HG03457 (cell line): ENCODE data around the gene HARBI1.
"Not testable (repeated sequence)": the region's sequence is repeated elsewhere in the genome, so short reads cannot be mapped to it uniquely, and the experiment has no call there.

Source experiments
- ATAC-seq: cut with Tn5 transposase; IDR thresholded peaks from one replicate; pipeline ENCODE4 v1.9.1; 2021; ENCODE audit warnings: moderate number of reproducible peaks; ENCODE audit not compliant: unreplicated experiment

Gene HARBI1

GRCh38 chr11:46599340-46600193, 17.5 kb downstream of the HARBI1 start:
- ATAC-seq: no peak

GRCh38 chr11:46597609-46598219, 19.3 kb downstream of the HARBI1 start:
- ATAC-seq: no peak

- ATAC-seq: no peak
Measured at GRCh38 chr11:46597155-46597554, 19.9 kb downstream of the HARBI1 start.

GRCh38 chr11:46594785-46595184, 22.2 kb downstream of the HARBI1 start:
- ATAC-seq: no peak

GRCh38 chr11:46594374-46594700, 22.7 kb downstream of the HARBI1 start:
- no peak for ATAC-seq

- no peak for ATAC-seq
Measured at GRCh38 chr11:46593550-46594373, 23.3 kb downstream of the HARBI1 start, which contains the start of gene AMBRA1. Gene AMBRA1 (minus strand): TSS chr11:46594023. CDS start chr11:46548380, 45,643 bp downstream.

- ATAC-seq: no peak
Measured at GRCh38 chr11:46590740-46591605, 26.1 kb downstream of the HARBI1 start.

- ATAC-seq: no peak
Measured at GRCh38 chr11:46588915-46589314, 28.1 kb downstream of the HARBI1 start.

GRCh38 chr11:46588131-46588530, 28.9 kb downstream of the HARBI1 start:
- no peak for ATAC-seq

- not testable (repeated sequence) for ATAC-seq
Measured at GRCh38 chr11:46583513-46583912, 33.5 kb downstream of the HARBI1 start.

- ATAC-seq: no peak
Measured at GRCh38 chr11:46582588-46582987, 34.4 kb downstream of the HARBI1 start.

GRCh38 chr11:46577058-46577457, 40.0 kb downstream of the HARBI1 start:
- no peak for ATAC-seq

GRCh38 chr11:46574656-46575055, 42.4 kb downstream of the HARBI1 start:
- ATAC-seq: no peak

GRCh38 chr11:46570790-46571398, 46.1 kb downstream of the HARBI1 start:
- no peak for ATAC-seq

- no peak for ATAC-seq
Measured at GRCh38 chr11:46565232-46565840, 51.7 kb downstream of the HARBI1 start.

GRCh38 chr11:46564459-46564858, 52.6 kb downstream of the HARBI1 start:
- no peak for ATAC-seq

- no peak for ATAC-seq
Measured at GRCh38 chr11:46562527-46562926, 54.5 kb downstream of the HARBI1 start.

- ATAC-seq: no peak
Measured at GRCh38 chr11:46560300-46560991, 56.6 kb downstream of the HARBI1 start.

- ATAC-seq: no peak
Measured at GRCh38 chr11:46559815-46560214, 57.2 kb downstream of the HARBI1 start.
